K562 (cell line): ENCODE data around the gene ZNF652. TPM values are rescaled to one million over a fixed set of nuclear protein-coding genes. Genes with fewer than 3 reads are reported as not detected.
A peak's percentile ranks its signal among the peaks of the same experiment; 100 is the strongest.

Source experiments
- ARID1B ChIP-seq: fragments of 450-650 bp; IDR thresholded peaks from 2 replicates; pipeline ENCODE4 v1.6.1; 2016; ENCODE audit warnings: antibody characterized with exemption, mild to moderate bottlenecking, inconsistent platforms
- CUX1 ChIP-seq: fragments of 200-800 bp; sonication (Bioruptor generic); IDR thresholded peaks from 2 replicates; pipeline ENCODE4 v1.6.1; 2016; ENCODE audit warnings: missing genetic modification characterization, missing compliant biosample characterization
- HDAC2 ChIP-seq: fragments of 450-650 bp; IDR thresholded peaks from 2 replicates; pipeline ENCODE4 v1.6.1; 2016; ENCODE audit warnings: mild to moderate bottlenecking
- KLF13 ChIP-seq: fragments of 450-650 bp; IDR thresholded peaks from 2 replicates; pipeline ENCODE4 v1.6.1; 2016; ENCODE audit warnings: missing genetic modification characterization, low read depth, mild to moderate bottlenecking, missing compliant biosample characterization, moderate library complexity, borderline replicate concordance
- MYC ChIP-seq, 2 experiments: fragments of 250-450 bp in 1 of 2; sonication (Bioruptor Pico) in 1 of 2; IDR thresholded peaks; 2 replicates each; pipeline versions ENCODE4 v1.5.1 to v1.6.1; 2012 to 2021; ENCODE audit warnings: low read depth in 2 of 2, borderline replicate concordance in 1 of 2, improper control_type of control experiment in 1 of 2, low read length in 1 of 2, mild to moderate bottlenecking in 1 of 2, moderate library complexity in 1 of 2
- OTX1 ChIP-seq: fragments of 450-650 bp; formaldehyde crosslinking; IDR thresholded peaks from 2 replicates; pipeline ENCODE4 v1.4.0; 2022; ENCODE audit warnings: mild to moderate bottlenecking
- SP1 ChIP-seq: sonication (generic); formaldehyde crosslinking; IDR thresholded peaks from 2 replicates; pipeline ENCODE4 v1.8.1; 2022; ENCODE audit warnings: mild to moderate bottlenecking, missing genetic modification reagents
- TCF7 ChIP-seq: sonication (generic); IDR thresholded peaks from 2 replicates; pipeline ENCODE4 v1.6.1; 2016; ENCODE audit warnings: antibody characterized with exemption, borderline replicate concordance
- TFAP4 ChIP-seq: sonication (generic); formaldehyde crosslinking; IDR thresholded peaks from 2 replicates; pipeline ENCODE4 v1.8.0; 2022; ENCODE audit warnings: missing genetic modification reagents, mild to moderate bottlenecking, moderate library complexity, borderline replicate concordance
- USF1 ChIP-seq: sonication (generic); formaldehyde crosslinking; IDR thresholded peaks from 2 replicates; pipeline ENCODE4 v1.9.0; 2022; ENCODE audit warnings: mild to moderate bottlenecking, missing genetic modification reagents
- ZBED1 ChIP-seq: IDR thresholded peaks from 2 replicates; pipeline ENCODE4 v1.6.1; 2014
- ZBTB2 ChIP-seq: fragments of 450-650 bp; IDR thresholded peaks from 2 replicates; pipeline ENCODE4 v1.6.1; 2016; ENCODE audit warnings: antibody characterized with exemption
- ZNF740 ChIP-seq, 3 experiments: fragments of 200-800 bp in 1 of 3; sonication (Bioruptor generic) in 1 of 3; sonication (generic) in 1 of 3; formaldehyde crosslinking in 1 of 3; IDR thresholded peaks; 2 replicates each; pipeline versions ENCODE4 v1.6.1 to v1.8.0; 2016 to 2022; ENCODE audit warnings: mild to moderate bottlenecking in 2 of 3, missing compliant biosample characterization in 2 of 3, missing genetic modification characterization in 2 of 3, missing genetic modification reagents in 1 of 3
- polyA plus RNA-seq, 8 experiments: library from polyadenylated mRNA; depleted of rRNA in 4 of 8; stranded (reverse) in 5 of 8; unstranded in 3 of 8; fragments of >200 nt; fragmentation: Nextera tagmentation in 2 of 8; fragmentation: Illumina TruSeq in 1 of 8; extraction: Ambion mirVana in 2 of 8; extraction: Trizol in 1 of 8; gene quantifications; 2 replicates each; pipeline versions ENCODE4 v1.2.1 to v1.2.3, GENCODE V29; 2011 to 2014; ENCODE audit warnings: inconsistent platforms in 1 of 8, missing spikeins in 1 of 8
- total RNA-seq, 7 experiments: library from RNA; depleted of rRNA in 6 of 7; stranded (reverse); fragments of >200 nt in 6 of 7; fragmentation: Illumina TruSeq in 2 of 7; extraction: Trizol in 2 of 7; gene quantifications; 2 replicates each; pipeline versions ENCODE4 v1.2.1 to v1.2.3, GENCODE V29; 2011 to 2021; ENCODE audit warnings: low replicate concordance in 1 of 7

ZNF652 gene
- total and polyA plus RNA-seq, 9 of the 15 experiments (the other 6 are each of a cell fraction or from before 2014, with no cell fraction given): 5.1 to 15.5 (median 7.8) TPM

- TF ChIP-seq KLF13: peak; percentile 86
- TF ChIP-seq ZNF740 (CRISPR knock-in tag; IDR thresholded peaks at IDR 0.05): no peak; the same call in 1 of the 2 replicates
- TF ChIP-seq ZNF740 (tag; IDR thresholded peaks at IDR 0.05): peak in 1 of 2 experiments; percentile 27; a peak in 1 of 4 replicates
- TF ChIP-seq ARID1B: peak; percentile 32
- peak; percentile 68 for TF ChIP-seq TFAP4 (CRISPR knock-in tag)
- peak; percentile 45 for TF ChIP-seq MYC (IDR thresholded peaks at IDR 0.05; ENCODE audit: low read depth, low read length)
- no peak for TF ChIP-seq MYC (CRISPR knock-in tag; IDR thresholded peaks at IDR 0.05; ENCODE audit: borderline replicate concordance, low read depth)
- TF ChIP-seq HDAC2: 0 out of 2 replicates have a peak, but pooled peaks have one; percentile 37
- TF ChIP-seq CUX1 (CRISPR knock-in tag): no peak
- peak; percentile 37; the same call in 1 of the 2 replicates for TF ChIP-seq SP1
- TF ChIP-seq OTX1: peak; percentile 32; the same call in 1 of the 2 replicates
- no peak for TF ChIP-seq USF1 (CRISPR knock-in tag)
- TF ChIP-seq TCF7: no peak
- TF ChIP-seq ZBTB2: peak; percentile 98
- no peak for TF ChIP-seq ZBED1
- TF ChIP-seq, all 486 proteins: peak for 69
These were observed at the start of gene ZNF652 (continued) for GRCh38 chr17:49361902-49362722.
